ENCODE data around the gene KCNH4. TPM values are rescaled to one million over a fixed set of nuclear protein-coding genes. Genes with fewer than 3 reads are reported as not detected.

The KCNH4 gene
- total RNA-seq, 4 donors from 2014 or later: not detected

DNA sequence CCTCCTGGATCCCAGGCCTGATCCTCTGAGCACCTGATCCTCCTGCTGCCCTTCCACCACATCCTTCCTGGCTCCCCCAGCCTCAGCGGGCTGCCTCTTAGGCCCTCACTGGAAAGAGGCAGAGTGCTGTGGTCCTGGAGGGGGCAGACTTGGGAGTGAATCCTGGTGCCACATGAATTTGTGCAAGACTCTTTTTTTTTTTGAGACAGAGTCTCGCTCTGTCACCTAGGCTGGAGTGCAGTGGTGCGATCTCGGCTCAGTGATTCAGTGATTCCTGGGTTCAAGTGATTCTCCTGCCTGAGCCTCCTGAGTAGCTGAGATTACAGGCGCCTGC is 10.3 kb upstream of the KCNH4 start:
- WGBS, 2 donors (ENCODE audit: low coverage in 1 of 2): 95% methylated on average over 5 of the region's 5 CpGs; no CpG with 5 or more reads in 1 of the 2 donors
- TF ChIP-seq EP300 (IDR thresholded peaks at IDR 0.05; ENCODE audit: low read depth): no peak
- TF ChIP-seq POLR2AphosphoS5 (IDR thresholded peaks at IDR 0.05): no peak
- TF ChIP-seq POLR2A (IDR thresholded peaks at IDR 0.05): no peak
- TF ChIP-seq, protein P1, sequence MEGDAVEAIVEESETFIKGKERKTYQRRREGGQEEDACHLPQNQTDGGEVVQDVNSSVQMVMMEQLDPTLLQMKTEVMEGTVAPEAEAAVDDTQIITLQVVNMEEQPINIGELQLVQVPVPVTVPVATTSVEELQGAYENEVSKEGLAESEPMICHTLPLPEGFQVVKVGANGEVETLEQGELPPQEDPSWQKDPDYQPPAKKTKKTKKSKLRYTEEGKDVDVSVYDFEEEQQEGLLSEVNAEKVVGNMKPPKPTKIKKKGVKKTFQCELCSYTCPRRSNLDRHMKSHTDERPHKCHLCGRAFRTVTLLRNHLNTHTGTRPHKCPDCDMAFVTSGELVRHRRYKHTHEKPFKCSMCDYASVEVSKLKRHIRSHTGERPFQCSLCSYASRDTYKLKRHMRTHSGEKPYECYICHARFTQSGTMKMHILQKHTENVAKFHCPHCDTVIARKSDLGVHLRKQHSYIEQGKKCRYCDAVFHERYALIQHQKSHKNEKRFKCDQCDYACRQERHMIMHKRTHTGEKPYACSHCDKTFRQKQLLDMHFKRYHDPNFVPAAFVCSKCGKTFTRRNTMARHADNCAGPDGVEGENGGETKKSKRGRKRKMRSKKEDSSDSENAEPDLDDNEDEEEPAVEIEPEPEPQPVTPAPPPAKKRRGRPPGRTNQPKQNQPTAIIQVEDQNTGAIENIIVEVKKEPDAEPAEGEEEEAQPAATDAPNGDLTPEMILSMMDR (IDR thresholded peaks at IDR 0.05): no peak
- Histone ChIP-seq H3K4me1 (peaks cover 16 to 20% (median 19%) of the 10 kb centered on the region in 4 donors), H3K27me3 (no peaks in the 10 kb centered on the region), H3K9me3 (no peaks in the 10 kb centered on the region), H3K4me3 (no peak overlapping the region), H3K27ac (no peak overlapping the region), H3K36me3 (no peaks in the 10 kb centered on the region)
- DNase-seq: no peak
- in situ Hi-C loops (cut with MboI; ENCODE audit: low pct_ligation_motif_present in 1 of 4, low pct_unique_long_range_greater_than_20kb in 1 of 4, low sequenced_read_pairs in 3 of 4): no loop called here
- intact Hi-C loops (cut with DNase I; ENCODE audit: low total_unique reads): no loop called here

DNA sequence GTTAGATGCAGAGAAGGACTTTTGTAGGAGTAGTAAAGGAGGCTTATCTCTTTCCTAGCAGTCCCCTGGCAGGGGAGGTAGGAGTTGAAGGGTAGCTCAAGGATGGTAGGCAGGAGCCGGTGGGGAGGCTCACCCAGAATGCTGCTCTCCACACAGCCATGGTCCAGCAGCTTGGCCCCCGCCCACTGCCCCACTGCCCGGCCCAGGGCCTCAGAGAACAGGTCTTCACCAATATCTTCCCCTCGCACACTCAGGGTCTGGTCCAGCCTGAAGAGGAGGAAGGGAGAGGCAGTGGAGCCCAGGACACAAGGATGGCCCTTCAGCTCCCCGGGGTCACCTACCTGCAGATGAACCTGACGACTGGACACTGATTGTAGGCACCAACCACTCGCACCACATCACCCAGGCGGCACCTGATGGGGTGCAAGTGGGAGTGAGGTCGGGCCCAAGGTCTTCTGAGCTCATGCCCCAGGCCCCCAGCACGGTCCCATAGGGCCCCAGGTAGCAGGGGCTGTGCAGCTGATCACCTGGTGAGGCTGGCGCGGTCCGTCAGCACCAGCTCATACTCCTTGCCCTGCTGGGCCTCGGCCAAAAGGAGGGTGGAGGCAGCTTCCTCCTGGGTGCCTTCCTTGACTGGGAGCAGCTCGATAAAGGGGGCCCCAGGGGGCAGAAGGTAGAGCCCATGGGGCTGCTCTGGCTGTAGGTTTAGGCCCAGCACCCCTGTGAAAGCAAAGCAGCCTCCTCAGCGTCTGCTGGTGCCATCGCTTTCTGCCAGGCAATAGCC is 9.7 kb upstream of the KCNH4 start:
- no peak for DNase-seq
- peaks cover 16 to 20% (median 19%) of the 10 kb centered on the region in 4 donors for H3K4me1 ChIP-seq
- H3K27me3 ChIP-seq: no peaks in the 10 kb centered on the region
- no peaks in the 10 kb centered on the region for H3K36me3 ChIP-seq
- intact Hi-C loops (cut with DNase I; ENCODE audit: low total_unique reads) (no loop called here), in situ Hi-C loops (cut with MboI; ENCODE audit: low pct_ligation_motif_present in 1 of 4, low pct_unique_long_range_greater_than_20kb in 1 of 4, low sequenced_read_pairs in 3 of 4) (no loop called here)
- H3K4me3 ChIP-seq: no peak overlapping the region
- H3K27ac ChIP-seq: no peak overlapping the region
- TF ChIP-seq EP300 (IDR thresholded peaks at IDR 0.05; ENCODE audit: low read depth) (no peak), POLR2AphosphoS5 (IDR thresholded peaks at IDR 0.05) (no peak), POLR2A (IDR thresholded peaks at IDR 0.05) (no peak)
- TF ChIP-seq, protein P1 (IDR thresholded peaks at IDR 0.05): no peak
- H3K9me3 ChIP-seq: no peaks in the 10 kb centered on the region
- 91% methylated on average over 15 of the region's 17 CpGs; no CpG with 5 or more reads in 1 of the 2 donors for WGBS, 2 donors (ENCODE audit: low coverage in 1 of 2)

DNA sequence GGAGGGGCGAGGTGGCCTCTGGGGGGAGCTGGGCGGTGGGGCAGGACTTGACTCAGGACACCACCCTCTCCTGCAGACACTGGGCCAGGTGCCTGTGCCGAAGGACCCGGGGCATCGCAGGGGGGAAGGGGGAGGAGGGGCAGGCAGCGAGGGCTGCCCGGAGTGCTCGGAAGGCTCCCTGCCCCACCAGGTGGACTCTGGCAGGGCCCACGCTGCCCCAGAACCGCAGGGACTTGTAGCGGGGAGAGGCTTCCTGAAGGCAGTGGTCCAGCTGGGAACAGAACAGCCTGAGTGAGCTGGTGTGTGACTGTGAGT is 8.7 kb upstream of the KCNH4 start:
- in situ Hi-C loops (cut with MboI; ENCODE audit: low pct_ligation_motif_present in 1 of 4, low pct_unique_long_range_greater_than_20kb in 1 of 4, low sequenced_read_pairs in 3 of 4) (no loop called here), intact Hi-C loops (cut with DNase I; ENCODE audit: low total_unique reads) (no loop called here)
- Histone ChIP-seq H3K9me3 (no peaks in the 10 kb centered on the region), H3K4me1 (peaks cover 19 to 23% (median 21%) of the 10 kb centered on the region in 4 donors), H3K4me3 (no peak overlapping the region), H3K36me3 (no peaks in the 10 kb centered on the region), H3K27me3 (no peaks in the 10 kb centered on the region), H3K27ac (no peak overlapping the region)
- no peak for TF ChIP-seq POLR2AphosphoS5 (IDR thresholded peaks at IDR 0.05)
- TF ChIP-seq, protein P1 (IDR thresholded peaks at IDR 0.05): no peak
- no peak for TF ChIP-seq EP300 (IDR thresholded peaks at IDR 0.05; ENCODE audit: low read depth)
- no peak for TF ChIP-seq POLR2A (IDR thresholded peaks at IDR 0.05)
- no peak for DNase-seq
- WGBS, 2 donors (ENCODE audit: low coverage in 1 of 2): 86% methylated on average over 11 of the region's 11 CpGs; no CpG with 5 or more reads in 1 of the 2 donors

DNA sequence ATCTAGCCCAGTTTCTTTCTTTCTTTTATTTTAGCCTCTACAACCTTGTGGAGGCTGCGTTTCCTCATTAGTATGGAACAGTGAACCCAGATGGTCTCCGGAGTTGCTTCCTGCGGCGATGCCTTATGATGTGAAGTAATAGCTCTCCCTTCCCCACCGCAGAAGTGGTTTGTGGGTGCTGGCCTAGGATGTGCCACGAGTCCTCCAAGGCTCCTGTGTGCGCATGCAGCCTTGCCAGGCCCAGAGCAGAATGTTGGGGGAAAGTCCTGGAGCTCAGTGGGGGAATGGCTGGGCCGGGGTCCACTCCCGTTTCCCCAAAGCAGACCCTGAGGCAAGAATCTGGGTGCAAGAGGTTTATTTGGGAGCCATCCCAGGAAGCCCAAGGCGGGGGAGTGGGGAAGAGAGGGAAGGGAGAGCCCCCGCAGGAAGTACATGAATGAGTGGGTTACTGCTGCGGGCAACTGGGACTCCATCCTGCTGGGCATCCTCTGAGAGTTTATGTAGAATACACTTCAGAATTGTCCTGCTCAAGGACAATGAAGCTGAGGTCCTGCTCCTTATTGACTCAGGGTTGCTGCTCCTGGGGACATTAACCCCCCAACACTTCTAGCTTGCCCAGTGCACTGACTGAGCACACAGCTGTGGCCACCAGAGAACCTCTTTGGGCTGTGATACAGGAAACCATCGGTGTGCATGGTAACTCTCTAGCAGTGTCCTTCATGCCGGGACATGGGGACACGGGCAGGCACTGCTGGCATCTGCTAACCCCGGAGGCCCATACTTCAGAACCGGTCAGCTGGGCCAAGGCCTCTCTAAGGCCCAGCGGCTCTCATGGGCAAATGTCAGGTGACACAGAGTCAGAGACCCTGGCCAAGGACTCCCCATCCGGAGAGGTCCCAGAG is 8.1 kb upstream of the KCNH4 start:
- TF ChIP-seq EP300 (IDR thresholded peaks at IDR 0.05; ENCODE audit: low read depth) (no peak), POLR2AphosphoS5 (IDR thresholded peaks at IDR 0.05) (no peak), POLR2A (IDR thresholded peaks at IDR 0.05) (no peak)
- TF ChIP-seq, protein P1 (IDR thresholded peaks at IDR 0.05): no peak
- peaks cover 22 to 25% (median 24%) of the 10 kb centered on the region in 4 donors for H3K4me1 ChIP-seq
- 81 to 100% methylated on average over 2 to 19 of the region's 19 CpGs for WGBS, 2 donors (ENCODE audit: low coverage in 1 of 2)
- no peaks in the 10 kb centered on the region for H3K27me3 ChIP-seq
- intact Hi-C loops (cut with DNase I; ENCODE audit: low total_unique reads) (no loop called here), in situ Hi-C loops (cut with MboI; ENCODE audit: low pct_ligation_motif_present in 1 of 4, low pct_unique_long_range_greater_than_20kb in 1 of 4, low sequenced_read_pairs in 3 of 4) (no loop called here)
- H3K36me3 ChIP-seq: no peaks in the 10 kb centered on the region
- no peaks in the 10 kb centered on the region for H3K9me3 ChIP-seq
- H3K4me3 ChIP-seq: no peak overlapping the region
- DNase-seq: no peak
- H3K27ac ChIP-seq: no peak overlapping the region

All from transverse colon (tissue), 4 donors.